GM21619 (cell line): ENCODE measurements around the gene PARD3B.

Source experiments
- ATAC-seq: cut with Tn5 transposase; IDR thresholded peaks from one replicate; pipeline ENCODE4 v1.9.1; 2021; ENCODE audit not compliant: unreplicated experiment

The PARD3B gene

GRCh38 chr2:204647626-204648025, 102.4 kb downstream of the PARD3B start:
- ATAC-seq, result no peak

DNA sequence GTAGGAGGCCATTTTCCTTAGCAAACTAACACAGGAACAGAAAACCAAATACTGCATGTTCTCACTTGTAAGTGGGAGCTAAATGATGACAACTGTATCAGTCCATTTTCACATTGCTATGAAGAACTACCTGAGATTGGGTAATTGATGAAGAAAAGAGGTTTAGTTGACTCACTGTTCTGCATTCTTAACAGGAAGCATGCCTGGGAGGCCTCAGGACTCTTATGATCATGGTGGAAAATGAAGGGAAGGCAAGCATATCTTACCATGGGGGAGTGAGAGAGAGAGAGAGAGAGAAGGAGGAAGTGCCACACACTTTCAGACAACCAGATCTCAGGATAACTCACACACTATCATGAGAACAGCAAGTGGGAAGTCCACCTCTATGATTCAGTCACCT, 105.3 kb downstream of the PARD3B start:
- ATAC-seq, result no peak

GRCh38 chr2:204652063-204652462, 106.8 kb downstream of the PARD3B start:
- ATAC-seq, result no peak

GRCh38 chr2:204654669-204655068, 109.4 kb downstream of the PARD3B start:
- no peak for ATAC-seq

- ATAC-seq, result no peak
These were observed 109.8 kb downstream of the PARD3B start for GRCh38 chr2:204655101-204655500.

- ATAC-seq, result no peak
These were observed 110.4 kb downstream of the PARD3B start for GRCh38 chr2:204655626-204656025.

GRCh38 chr2:204657024-204657423, 111.7 kb downstream of the PARD3B start:
- ATAC-seq, result no peak

DNA sequence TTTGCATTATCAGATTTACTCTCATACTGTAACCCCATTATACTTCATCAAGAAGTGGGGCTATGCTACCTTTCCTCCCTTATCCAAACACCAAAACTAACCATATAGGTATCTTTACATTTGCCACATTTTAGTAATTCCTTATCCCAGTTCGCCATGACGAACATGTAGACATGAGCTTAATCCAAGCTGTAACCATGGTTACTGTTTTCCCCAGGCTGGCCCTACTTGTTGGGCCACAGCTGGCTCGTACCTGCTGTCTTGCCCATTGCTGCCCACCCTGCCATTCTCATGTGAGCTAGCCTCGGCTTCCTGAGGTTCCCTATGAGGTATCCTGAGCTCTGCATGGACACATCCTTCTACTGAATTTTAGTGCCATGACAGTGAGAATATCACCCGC, 117.7 kb downstream of the PARD3B start:
- no peak for ATAC-seq

DNA sequence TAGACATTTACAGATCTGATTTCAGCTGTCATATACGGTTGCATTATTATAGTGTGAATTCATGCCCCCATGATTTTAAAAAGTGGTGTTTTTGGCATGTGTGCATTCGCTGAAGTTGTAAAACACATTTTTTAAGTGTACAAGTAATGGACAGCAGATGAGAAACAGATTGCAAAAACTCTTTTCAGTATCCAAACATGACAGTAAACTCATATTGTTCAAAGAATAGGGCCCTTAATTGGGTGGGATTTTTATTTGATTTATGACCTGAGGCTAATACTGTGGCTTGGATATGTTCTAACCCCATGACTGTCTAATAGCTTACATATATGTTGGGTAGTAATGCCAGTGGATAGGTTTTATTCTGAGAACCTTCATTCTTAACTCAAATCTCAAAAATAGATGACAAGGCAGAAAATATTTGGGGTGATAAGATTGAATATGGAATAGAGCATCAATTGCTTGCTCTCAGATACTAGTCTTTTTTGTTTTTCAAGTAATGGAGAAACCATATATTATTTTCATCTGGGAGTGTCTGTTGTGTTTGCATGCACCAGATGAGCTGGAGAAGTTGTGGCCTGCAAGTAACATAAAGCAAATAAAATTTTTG, 118.6 kb downstream of the PARD3B start:
- no peak for ATAC-seq

DNA sequence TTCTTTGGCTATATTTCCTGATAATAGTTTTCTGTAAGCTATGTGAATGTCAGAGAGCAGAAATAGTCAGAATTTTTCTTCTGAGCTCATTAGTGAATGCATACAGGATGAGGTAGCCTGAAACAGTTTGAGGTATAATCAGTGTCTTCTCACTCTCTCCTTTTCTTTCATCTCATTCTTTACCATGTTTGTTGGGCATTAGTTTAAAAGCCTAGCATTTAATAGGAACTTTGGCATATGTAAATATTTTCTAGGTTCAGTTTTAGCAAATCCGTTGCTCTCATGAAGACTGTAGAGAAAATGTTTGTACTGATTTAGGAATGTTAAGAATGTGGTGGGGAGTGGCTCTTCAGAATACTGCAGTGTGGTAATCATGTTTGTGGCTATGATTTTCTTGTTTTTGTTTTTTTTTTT, 119.4 kb downstream of the PARD3B start:
- no peak for ATAC-seq

GRCh38 chr2:204665207-204665606, 119.9 kb downstream of the PARD3B start:
- ATAC-seq, result no peak

DNA sequence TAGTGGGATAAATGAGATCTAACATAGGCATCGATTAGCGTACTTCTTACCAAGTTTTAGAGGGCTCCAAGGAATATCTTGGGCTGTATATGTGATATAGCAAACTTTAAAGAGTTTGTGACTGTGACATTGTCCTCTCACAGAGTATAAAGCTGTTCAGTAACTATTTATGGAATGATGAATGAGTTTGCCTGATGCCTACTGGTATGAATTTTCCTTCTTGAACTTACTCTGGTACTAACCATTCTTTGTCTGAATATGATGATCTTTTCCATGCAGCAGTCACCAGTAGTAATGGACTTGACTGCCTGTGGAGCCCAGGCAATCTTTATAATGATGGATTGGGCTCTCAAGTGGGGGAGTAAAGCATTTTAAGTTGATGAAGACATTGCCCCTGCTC, 120.5 kb downstream of the PARD3B start:
- ATAC-seq, result no peak

DNA sequence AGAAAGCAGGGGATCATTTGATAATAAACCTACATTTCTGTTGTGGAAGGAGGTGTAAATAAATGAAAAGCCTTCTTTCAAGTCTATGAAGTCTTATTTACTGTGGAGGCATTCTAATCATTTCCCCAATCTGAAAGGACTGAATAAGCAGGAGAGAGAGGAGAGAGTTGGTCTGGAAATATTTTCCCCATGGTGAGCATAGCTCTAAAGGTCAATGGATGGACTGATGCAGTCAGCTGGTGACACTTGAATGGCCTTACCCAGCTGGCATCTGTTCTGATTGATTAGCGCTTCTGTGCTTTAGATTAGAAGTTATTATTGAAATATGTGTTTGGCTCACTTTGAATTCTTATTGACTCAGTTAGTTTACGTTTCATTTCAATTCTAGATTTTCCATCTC, 122.7 kb downstream of the PARD3B start:
- ATAC-seq, result no peak

- no peak for ATAC-seq
These were observed 124.1 kb downstream of the PARD3B start for GRCh38 chr2:204669382-204669781.

- ATAC-seq, result no peak
These were observed 124.8 kb downstream of the PARD3B start for GRCh38 chr2:204670124-204670523.

- ATAC-seq, result no peak
These were observed 125.5 kb downstream of the PARD3B start for GRCh38 chr2:204670756-204671155.

- no peak for ATAC-seq
These were observed 127.5 kb downstream of the PARD3B start for GRCh38 chr2:204672772-204673171.

- ATAC-seq, result no peak
These were observed 128.6 kb downstream of the PARD3B start for GRCh38 chr2:204673877-204674276.

GRCh38 chr2:204678031-204678430, 132.8 kb downstream of the PARD3B start:
- ATAC-seq, result no peak

DNA sequence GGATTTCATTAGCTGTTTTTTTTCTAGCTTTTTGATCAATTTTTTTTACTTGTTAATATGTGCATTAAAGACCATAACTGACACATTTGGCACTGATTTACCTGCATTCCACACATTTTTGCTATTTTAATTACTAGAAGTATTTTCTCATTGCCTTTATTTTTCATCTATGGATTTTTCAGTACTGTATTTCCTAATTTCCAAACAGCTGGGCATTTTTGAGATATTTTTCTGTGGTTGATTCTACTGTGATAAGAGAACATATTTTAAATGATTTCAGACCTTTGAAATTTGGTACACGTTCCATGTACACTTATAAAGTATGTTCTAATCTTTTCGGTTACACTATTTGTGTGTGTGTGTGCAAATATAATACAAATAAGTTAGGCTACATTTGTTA, 135.3 kb downstream of the PARD3B start:
- ATAC-seq, result no peak

GRCh38 chr2:204681412-204681811, 136.1 kb downstream of the PARD3B start:
- ATAC-seq, result no peak

- no peak for ATAC-seq
These were observed 138.1 kb downstream of the PARD3B start for GRCh38 chr2:204683384-204683783.

DNA sequence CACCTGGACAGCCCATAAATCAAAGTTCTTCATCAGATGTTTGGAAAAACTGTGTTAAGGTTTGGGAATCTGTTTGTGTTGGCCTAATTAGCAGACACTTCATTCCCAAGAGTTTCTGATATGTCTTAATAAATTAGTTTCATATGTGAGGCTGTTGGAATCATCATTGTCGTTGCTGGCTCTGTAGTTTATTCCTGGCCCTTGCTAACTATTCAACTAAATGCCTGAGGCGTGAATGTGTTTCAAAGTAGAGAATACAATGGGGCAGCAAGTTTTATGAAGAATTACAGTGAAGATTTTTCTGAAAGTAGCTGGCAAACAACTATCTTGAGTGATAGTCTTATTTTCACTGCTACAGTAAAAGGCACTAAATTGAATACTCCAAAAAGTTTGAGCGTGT, 141.1 kb downstream of the PARD3B start:
- ATAC-seq, result no peak

DNA sequence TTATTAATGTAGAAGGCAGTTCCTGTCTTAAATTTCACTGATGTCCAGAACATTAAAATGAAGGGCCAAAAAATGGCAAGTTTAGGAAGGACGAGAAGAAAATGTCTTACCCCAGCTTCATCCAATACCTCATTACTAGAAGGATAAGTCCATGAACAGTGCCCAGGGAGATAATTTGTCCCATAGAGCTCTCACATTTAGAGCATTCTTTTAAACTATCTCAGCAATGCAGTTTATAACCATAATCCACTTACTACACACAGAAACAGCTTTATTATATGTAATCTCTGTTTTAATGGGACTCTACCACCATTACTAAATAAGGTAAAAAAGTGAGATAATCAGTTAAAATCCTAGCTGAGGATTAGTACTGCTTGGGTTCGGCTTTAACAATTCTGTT, 142.5 kb downstream of the PARD3B start:
- ATAC-seq, result no peak
